ENCODE results near the gene TRIM13.
"Not testable (repeated sequence)": the region's sequence is repeated elsewhere in the genome, so short reads cannot be mapped to it uniquely, and the experiment has no call there.

TRIM13 gene

GRCh38 chr13:49980266-49980665 is 16.6 kb upstream of the TRIM13 start:
- H3K4me3 ChIP-seq (replicated peaks in 1 of 2; ENCODE audit: low read depth in 2 of 2, low read length in 2 of 2) = no peak overlapping the region
- DNase-seq (ENCODE audit: low read depth in 2 of 2) = peak in 1 of 2 donors; percentile 19
- no peak for TF ChIP-seq CTCF (IDR thresholded peaks at IDR 0.05; ENCODE audit: low read depth, low read length)

GRCh38 chr13:49985129-49985528 is 11.7 kb upstream of the TRIM13 start:
- DNase-seq (ENCODE audit: low read depth in 2 of 2) = no peak
- no peak for TF ChIP-seq CTCF (IDR thresholded peaks at IDR 0.05; ENCODE audit: low read depth, low read length)
- H3K4me3 ChIP-seq (replicated peaks in 1 of 2; ENCODE audit: low read depth in 2 of 2, low read length in 2 of 2) = no peak overlapping the region

GRCh38 chr13:49986471-49986870 is 10.4 kb upstream of the TRIM13 start:
- no peak for TF ChIP-seq CTCF (IDR thresholded peaks at IDR 0.05; ENCODE audit: low read depth, low read length)
- DNase-seq (ENCODE audit: low read depth in 2 of 2) = no peak
- no peak overlapping the region for H3K4me3 ChIP-seq (replicated peaks in 1 of 2; ENCODE audit: low read depth in 2 of 2, low read length in 2 of 2)

- not testable (repeated sequence) for DNase-seq (ENCODE audit: low read depth in 2 of 2); H3K4me3 ChIP-seq (replicated peaks in 1 of 2; ENCODE audit: low read depth in 2 of 2, low read length in 2 of 2)
Measured at GRCh38 chr13:49990612-49991011, 6.2 kb upstream of the TRIM13 start.

- TF ChIP-seq CTCF (IDR thresholded peaks at IDR 0.05; ENCODE audit: low read depth, low read length) = no peak
- H3K4me3 ChIP-seq (replicated peaks in 1 of 2; ENCODE audit: low read depth in 2 of 2, low read length in 2 of 2) = no peak overlapping the region
- no peak for DNase-seq (ENCODE audit: low read depth in 2 of 2)
Measured at GRCh38 chr13:49993111-49993510, 3.7 kb upstream of the TRIM13 start.

- H3K4me3 ChIP-seq (replicated peaks in 1 of 2; ENCODE audit: low read depth in 2 of 2, low read length in 2 of 2) = no peak overlapping the region
- no peak for TF ChIP-seq CTCF (IDR thresholded peaks at IDR 0.05; ENCODE audit: low read depth, low read length)
- DNase-seq (ENCODE audit: low read depth in 2 of 2) = no peak
Measured at GRCh38 chr13:49993666-49994065, 3.2 kb upstream of the TRIM13 start.

GRCh38 chr13:49995625-49996101 is 1.2 kb upstream of the TRIM13 start:
- peak; percentile 34 to 39 for DNase-seq (ENCODE audit: low read depth in 2 of 2)
- peak overlapping the region; percentile 61 to 66 for H3K4me3 ChIP-seq (replicated peaks in 1 of 2; ENCODE audit: low read depth in 2 of 2, low read length in 2 of 2)
- no peak for TF ChIP-seq CTCF (IDR thresholded peaks at IDR 0.05; ENCODE audit: low read depth, low read length)
